GM18519 (cell line): Measurements from ENCODE around the gene FRMPD4.

ENCODE experiments used
- ATAC-seq: cut with Tn5 transposase; IDR thresholded peaks from one replicate; pipeline ENCODE4 v1.9.1; 2021; ENCODE audit warnings: mild to moderate bottlenecking, moderate library complexity; ENCODE audit not compliant: unreplicated experiment, low FRiP score

FRMPD4 gene

GRCh38 chrX:12292996-12293765 lies 154.9 kb downstream of the FRMPD4 start:
- ATAC-seq = no peak

- ATAC-seq = no peak
These were observed 159.1 kb downstream of the FRMPD4 start for GRCh38 chrX:12297353-12297752.

DNA sequence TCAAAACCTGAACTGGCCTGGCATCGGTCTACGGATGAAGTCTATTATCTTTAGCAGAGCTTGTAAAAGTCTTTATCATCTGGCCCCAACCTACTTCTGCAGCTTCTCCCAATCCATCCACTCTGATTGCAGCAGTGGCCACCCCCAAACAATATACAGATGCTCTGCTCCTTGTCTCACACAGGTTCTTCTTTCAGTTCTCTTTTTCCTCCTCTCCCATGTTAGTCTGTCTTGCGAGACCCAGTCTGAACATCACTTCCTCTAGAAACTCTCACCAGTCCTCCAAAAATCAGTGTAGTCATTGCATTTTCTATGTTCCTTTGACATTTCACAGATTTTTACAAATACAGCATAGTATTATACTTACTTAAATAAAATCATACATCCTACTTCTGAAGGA lies 163.0 kb downstream of the FRMPD4 start:
- no peak for ATAC-seq

- no peak for ATAC-seq
These were observed 166.0 kb downstream of the FRMPD4 start for GRCh38 chrX:12304261-12304660.

- ATAC-seq = no peak
These were observed 169.7 kb downstream of the FRMPD4 start for GRCh38 chrX:12307961-12308360.

DNA sequence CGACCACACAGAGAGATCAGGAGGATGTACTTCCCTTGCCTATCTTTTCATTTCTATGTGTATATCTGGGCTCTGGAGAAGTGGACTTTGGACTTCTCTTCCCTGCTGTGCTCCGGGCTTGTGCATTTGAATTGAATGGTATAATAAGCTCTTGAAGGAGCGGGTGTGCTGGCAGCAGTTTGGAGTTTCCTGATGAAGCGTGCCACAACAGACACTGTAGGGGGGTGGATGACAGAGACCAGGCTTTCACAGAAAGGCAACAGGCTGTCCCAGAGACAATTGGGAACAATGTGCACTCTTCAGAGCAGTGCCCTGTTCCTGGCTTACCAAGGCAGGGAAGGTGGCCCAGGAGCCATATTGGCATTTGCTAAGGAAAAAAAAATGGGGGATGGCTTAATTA lies 170.1 kb downstream of the FRMPD4 start:
- ATAC-seq = no peak

DNA sequence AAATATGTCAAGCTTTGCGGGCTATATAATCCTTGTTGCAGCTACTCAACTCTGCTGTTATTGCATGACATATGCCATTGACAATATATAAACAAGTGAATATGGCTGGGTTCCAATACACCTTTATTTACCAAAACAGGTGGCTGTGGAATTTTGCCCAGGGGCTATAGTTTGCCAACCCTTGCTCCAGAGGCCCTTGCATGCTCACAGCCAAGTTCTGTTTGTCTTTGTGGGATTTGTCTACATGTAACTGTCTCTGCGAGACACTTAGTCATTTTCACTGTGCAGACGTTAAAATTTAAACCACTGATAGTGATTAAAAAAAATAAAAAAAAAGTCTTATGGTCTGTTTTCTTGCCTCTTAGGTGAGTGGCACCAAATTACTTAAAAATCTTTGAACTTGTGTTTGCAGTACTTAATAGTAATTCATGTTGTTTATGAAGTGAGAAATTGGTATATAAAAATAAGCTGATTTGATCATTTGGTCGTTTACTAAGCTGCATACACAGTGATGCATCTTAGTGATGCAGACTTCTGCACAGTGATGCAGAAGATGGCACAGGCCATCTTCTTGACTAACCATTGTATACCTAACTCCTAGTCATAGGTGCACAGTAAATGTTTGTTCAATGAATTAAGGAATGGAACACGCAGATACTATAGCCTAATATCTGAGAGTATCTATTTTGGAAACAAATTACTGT lies 170.9 kb downstream of the FRMPD4 start:
- ATAC-seq = no peak

- no peak for ATAC-seq
These were observed 171.4 kb downstream of the FRMPD4 start for GRCh38 chrX:12309744-12310076.

- ATAC-seq = no peak
These were observed 176.4 kb downstream of the FRMPD4 start for GRCh38 chrX:12314651-12315050.

GRCh38 chrX:12315526-12315925 lies 177.3 kb downstream of the FRMPD4 start:
- no peak for ATAC-seq

- no peak for ATAC-seq
These were observed 180.8 kb downstream of the FRMPD4 start for GRCh38 chrX:12319003-12319519.

GRCh38 chrX:12319992-12320391 lies 181.7 kb downstream of the FRMPD4 start:
- ATAC-seq = no peak

DNA sequence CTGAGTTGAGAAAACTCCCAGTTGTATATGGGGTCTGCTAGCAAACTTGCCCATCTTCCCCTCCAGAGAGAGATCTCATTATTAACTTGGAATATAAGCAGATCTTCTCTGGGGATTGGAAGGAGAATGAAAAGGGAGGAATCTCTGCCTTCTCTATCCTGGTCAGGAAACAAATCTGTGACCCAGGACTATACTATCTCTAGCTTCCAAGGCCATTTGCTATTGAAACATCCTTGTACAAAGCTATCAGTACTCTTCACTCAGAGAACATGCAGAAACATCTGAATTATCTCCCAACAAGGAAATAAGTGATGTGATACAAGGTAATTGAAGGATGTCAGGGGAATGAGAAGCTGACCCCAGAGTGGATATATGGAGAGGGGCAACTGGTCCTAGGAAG lies 183.8 kb downstream of the FRMPD4 start:
- ATAC-seq = no peak

DNA sequence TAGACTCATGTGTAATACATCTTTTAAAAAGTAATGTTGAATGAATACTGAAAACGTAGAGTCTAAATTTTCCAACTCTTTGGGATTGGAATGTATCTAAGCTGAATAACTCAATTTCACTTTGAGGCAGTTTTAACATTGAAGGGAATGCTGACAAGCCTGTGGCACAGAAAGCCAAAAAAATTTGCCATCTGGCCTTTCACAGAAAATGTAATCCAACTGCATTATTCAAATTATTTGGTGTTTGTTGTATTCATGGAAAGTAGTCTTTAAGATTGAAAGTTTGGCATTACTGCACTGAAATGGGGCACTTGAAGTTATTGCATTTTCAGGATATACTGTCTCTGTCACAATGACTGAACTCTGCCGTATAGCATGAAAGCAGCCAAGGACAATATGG lies 186.9 kb downstream of the FRMPD4 start:
- ATAC-seq = no peak

GRCh38 chrX:12327836-12328235 lies 189.6 kb downstream of the FRMPD4 start:
- no peak for ATAC-seq

DNA sequence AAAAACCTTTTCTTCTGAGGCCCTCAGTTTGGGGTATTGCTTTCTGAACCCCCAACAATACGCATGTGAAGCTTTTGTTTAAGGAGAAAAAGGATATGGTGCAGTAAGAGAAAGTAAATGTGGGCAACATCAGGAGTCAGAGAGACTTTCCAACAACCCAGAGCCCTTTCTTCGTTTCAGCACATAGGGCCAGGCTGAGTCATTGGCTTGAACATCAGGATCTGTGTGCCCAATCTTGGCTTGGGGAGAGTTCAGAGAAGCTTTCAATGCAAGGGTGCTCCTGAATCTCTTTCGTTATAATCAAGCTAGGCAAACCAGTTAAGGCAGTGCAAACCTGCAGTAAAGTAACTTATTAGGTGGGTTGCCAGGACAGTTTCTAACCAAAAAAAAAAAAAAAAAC lies 191.2 kb downstream of the FRMPD4 start:
- no peak for ATAC-seq

GRCh38 chrX:12330841-12331240 lies 192.6 kb downstream of the FRMPD4 start:
- ATAC-seq = no peak

- ATAC-seq = no peak
These were observed 194.6 kb downstream of the FRMPD4 start for GRCh38 chrX:12332786-12333347.

DNA sequence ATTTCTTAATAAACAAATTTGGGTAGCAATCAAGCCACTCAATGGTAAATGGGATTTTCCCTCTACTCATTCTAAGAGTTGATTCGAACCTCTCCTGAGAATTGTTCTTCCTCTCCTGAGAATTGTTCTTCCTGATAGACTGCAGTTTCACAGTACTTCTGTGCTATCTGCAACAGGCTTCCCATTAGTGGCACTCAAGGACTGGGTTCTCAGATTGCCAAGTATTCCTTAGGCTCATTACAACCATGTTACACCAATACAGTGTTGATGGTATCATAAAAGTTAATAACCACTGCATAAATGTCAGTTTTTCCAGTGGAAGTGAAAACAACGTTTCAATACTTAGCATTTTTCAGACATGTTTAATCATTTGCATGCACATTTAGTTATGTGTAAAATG lies 201.6 kb downstream of the FRMPD4 start:
- no peak for ATAC-seq

DNA sequence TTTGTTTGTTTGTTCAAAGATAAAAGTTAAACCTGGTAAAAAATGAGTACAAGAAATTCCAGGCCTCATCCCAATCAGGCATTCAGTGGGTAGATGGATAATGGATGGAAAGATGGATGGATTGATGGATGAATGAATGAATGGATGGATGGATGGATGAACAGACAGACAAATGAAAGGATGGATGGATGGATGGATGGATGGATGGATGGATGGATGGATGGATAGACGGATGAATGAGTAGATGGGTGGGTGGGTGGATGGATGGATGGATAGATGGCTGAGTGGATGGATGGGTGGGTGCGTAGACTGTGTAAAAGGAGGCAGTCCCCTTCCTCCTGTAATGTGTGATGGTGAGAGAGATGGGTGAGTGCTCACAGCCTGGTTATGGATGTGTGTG lies 206.7 kb downstream of the FRMPD4 start:
- no peak for ATAC-seq

- ATAC-seq = no peak
These were observed 210.9 kb downstream of the FRMPD4 start for GRCh38 chrX:12349201-12349600.

DNA sequence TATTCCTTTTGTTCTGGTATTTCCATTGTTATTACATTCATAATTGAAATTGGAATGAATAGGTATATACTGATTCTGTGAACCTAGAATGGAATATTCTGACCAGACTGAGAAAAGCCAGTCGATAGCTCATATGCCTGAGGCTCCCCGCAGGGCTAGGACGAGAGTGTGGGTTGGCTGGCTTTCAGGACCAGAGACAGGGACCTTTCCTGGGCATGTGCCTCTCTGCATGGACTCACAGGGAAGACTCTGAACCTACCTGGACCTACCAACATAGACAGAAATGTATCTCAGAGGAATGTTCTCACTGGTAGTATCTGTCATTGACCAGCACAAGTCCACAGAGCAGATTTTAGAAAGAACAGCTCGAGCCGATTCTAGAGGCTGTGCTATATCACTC lies 214.6 kb downstream of the FRMPD4 start:
- no peak for ATAC-seq
